WI38 (cell line): ENCODE measurements around the gene FAM47A.

Source experiments
- H3K4me3 ChIP-seq: 2 replicates; pipeline ENCODE4 v1.5.1; 2011; ENCODE audit warnings: low read depth, mild to moderate bottlenecking, control low read depth, low read length
- CTCF ChIP-seq: IDR thresholded peaks from 2 replicates; pipeline ENCODE4 v1.5.1; 2012; ENCODE audit warnings: low read depth, mild to moderate bottlenecking, control low read depth, low read length

The FAM47A gene

GRCh38 chrX:34126011-34126410 is 6.1 kb downstream of the FAM47A start:
- no peak for TF ChIP-seq CTCF
- H3K4me3 ChIP-seq: no peak overlapping the region

GRCh38 chrX:34119122-34119521 is 13.0 kb downstream of the FAM47A start:
- TF ChIP-seq CTCF: no peak
- H3K4me3 ChIP-seq: no peak overlapping the region

GRCh38 chrX:34112459-34112858 is 19.7 kb downstream of the FAM47A start:
- H3K4me3 ChIP-seq: no peak overlapping the region
- TF ChIP-seq CTCF: no peak
